H1 (cell line): ENCODE data around the gene EMC6. TPM values are rescaled to one million over a fixed set of nuclear protein-coding genes. Genes with fewer than 3 reads are reported as not detected.

Experiments used
- CTCF ChIA-PET: fragments of 300-600 bp; sonication (Branson Sonifier 250); formaldehyde crosslinking; loops from one replicate; lab custom pipeline; 2021; ENCODE audit not compliant: partially characterized antibody; lab: Charles Lee
- POLR2A ChIA-PET: fragments of 300-600 bp; sonication (Branson Sonifier 250); formaldehyde crosslinking; loops from one replicate; lab custom pipeline; 2021; ENCODE audit warnings: inconsistent platforms; ENCODE audit not compliant: partially characterized antibody; lab: Charles Lee
- DNase-seq, 2 experiments: peaks; one replicate each; pipeline versions ENCODE4 v3.0.0 to v3.0.0-alpha.2; 2010 to 2022; ENCODE audit warnings: low spot score in 2 of 2, low read depth in 1 of 2, mixed read lengths in 1 of 2
- FAIRE-seq: peaks from 2 replicates; lab custom pipeline; 2011; peaks lifted over from hg19 to GRCh38; lab: Jason Lieb, UNC
- H2AFZ ChIP-seq: 2 replicates; pipeline ENCODE4 v1.8.1; 2012; ENCODE audit warnings: low read length, inconsistent platforms
- H2AK5ac ChIP-seq: 2 replicates; pipeline ENCODE4 v1.6.1; 2013; ENCODE audit warnings: low read depth, low read length
- H2BK120ac ChIP-seq: replicated peaks from 2 replicates; pipeline ENCODE3; 2013; ENCODE audit warnings: low read depth, low read length, inconsistent platforms
- H2BK12ac ChIP-seq: 2 replicates; pipeline ENCODE4 v1.6.1; 2013; ENCODE audit warnings: low read depth, low read length
- H2BK15ac ChIP-seq: 2 replicates; pipeline ENCODE4 v1.6.1; 2013; ENCODE audit warnings: low read length
- H2BK20ac ChIP-seq: 2 replicates; pipeline ENCODE4 v1.6.1; 2013; ENCODE audit warnings: low read length
- H2BK5ac ChIP-seq: 2 replicates; pipeline ENCODE4 v1.6.1; 2013; ENCODE audit warnings: low read depth, low read length
- H3K14ac ChIP-seq: 2 replicates; pipeline ENCODE4 v1.6.1; 2013; ENCODE audit warnings: inconsistent platforms; ENCODE audit not compliant: insufficient read length
- H3K18ac ChIP-seq: 2 replicates; pipeline ENCODE4 v1.6.1; 2013; ENCODE audit warnings: low read length; ENCODE audit errors: extremely low read depth
- H3K23ac ChIP-seq: 2 replicates; pipeline ENCODE4 v1.6.1; 2013; ENCODE audit warnings: inconsistent platforms; ENCODE audit not compliant: insufficient read length
- H3K23me2 ChIP-seq: 2 replicates; pipeline ENCODE4 v1.6.1; 2013; ENCODE audit warnings: low read depth, low read length
- H3K27ac ChIP-seq: 2 replicates; pipeline ENCODE4 v1.6.1; 2011; ENCODE audit warnings: low read depth, low read length, inconsistent platforms
- H3K27me3 ChIP-seq, 4 experiments: replicated peaks in 1 of 4; 1 replicate in 1 of 4; 2 replicates in 3 of 4; pipeline versions ENCODE4 v1.6.1 to v1.8.1; 2011 to 2013; ENCODE audit warnings: low read length in 3 of 4, mild to moderate bottlenecking in 3 of 4, inconsistent platforms in 2 of 4, mixed read lengths in 2 of 4, moderate library complexity in 1 of 4; ENCODE audit not compliant: control insufficient read depth in 3 of 4, insufficient read depth in 3 of 4; ENCODE audit errors: extremely low read depth in 1 of 4
- H3K36me3 ChIP-seq, 4 experiments: 2 replicates each; pipeline versions ENCODE4 v1.6.1 to v1.8.1; 2011 to 2013; ENCODE audit warnings: mild to moderate bottlenecking in 4 of 4, low read length in 3 of 4, moderate library complexity in 2 of 4, control low read depth in 1 of 4, inconsistent platforms in 1 of 4; ENCODE audit not compliant: insufficient read depth in 4 of 4, control insufficient read depth in 2 of 4
- H3K4ac ChIP-seq: replicated peaks from 2 replicates; pipeline ENCODE3; 2013; ENCODE audit warnings: low read length, low read depth, mixed read lengths, inconsistent platforms; ENCODE audit not compliant: insufficient read length
- H3K4me1 ChIP-seq, 4 experiments: replicated peaks in 1 of 4; 1 replicate in 1 of 4; 2 replicates in 3 of 4; pipeline versions ENCODE4 v1.6.1 to v1.8.1; 2011 to 2013; ENCODE audit warnings: low read length in 3 of 4, inconsistent platforms in 2 of 4, mixed read lengths in 1 of 4; ENCODE audit not compliant: insufficient read depth in 4 of 4, control insufficient read depth in 3 of 4
- H3K4me2 ChIP-seq, 2 experiments: 2 replicates each; pipeline versions ENCODE4 v1.6.1 to v1.8.1; 2011 to 2013; ENCODE audit warnings: low read depth in 2 of 2, low read length in 2 of 2, control low read depth in 1 of 2, inconsistent platforms in 1 of 2, mild to moderate bottlenecking in 1 of 2; ENCODE audit not compliant: insufficient read depth in 1 of 2
- H3K4me3 ChIP-seq, 4 experiments: fragments of 200-600, 300-600 bp in 1 of 4; sonication (generic), shearing (Covaris generic), sonication (Bioruptor Twin) in 1 of 4; 2 replicates each; pipeline versions ENCODE4 v1.5.1 to v1.8.1; 2011 to 2016; ENCODE audit warnings: low read length in 4 of 4, low read depth in 3 of 4, control low read depth in 2 of 4, inconsistent platforms in 2 of 4, mild to moderate bottlenecking in 2 of 4, mixed read lengths in 1 of 4, moderate library complexity in 1 of 4; ENCODE audit not compliant: insufficient read depth in 2 of 4; ENCODE audit errors: extremely low read depth in 1 of 4
- H3K56ac ChIP-seq: replicated peaks from 2 replicates; pipeline ENCODE3; 2013; ENCODE audit warnings: low read depth, mild to moderate bottlenecking, mixed read lengths, low read length, inconsistent platforms; ENCODE audit not compliant: insufficient read length
- H3K79me1 ChIP-seq: 2 replicates; pipeline ENCODE4 v1.6.1; 2013; ENCODE audit warnings: low read depth, low read length, control low read depth
- H3K79me2 ChIP-seq, 2 experiments: 2 replicates each; pipeline versions ENCODE4 v1.6.1 to v1.8.1; 2012 to 2013; ENCODE audit warnings: low read length in 2 of 2, mild to moderate bottlenecking in 2 of 2, inconsistent platforms in 1 of 2; ENCODE audit not compliant: insufficient read depth in 2 of 2, control insufficient read depth in 1 of 2
- H3K9ac ChIP-seq, 4 experiments: replicated peaks in 1 of 4; 1 replicate in 1 of 4; 2 replicates in 3 of 4; pipeline versions ENCODE4 v1.6.1 to v1.8.1; 2011 to 2013; ENCODE audit warnings: low read depth in 3 of 4, low read length in 3 of 4, control low read depth in 2 of 4, mild to moderate bottlenecking in 2 of 4, moderate library complexity in 2 of 4, inconsistent platforms in 1 of 4; ENCODE audit errors: extremely low read depth in 1 of 4
- H3K9me3 ChIP-seq, 2 experiments: 2 replicates each; pipeline versions ENCODE4 v1.6.1 to v1.8.1; 2012 to 2013; ENCODE audit warnings: mild to moderate bottlenecking in 2 of 2, moderate library complexity in 2 of 2, control low read depth in 1 of 2, inconsistent platforms in 1 of 2, low read depth in 1 of 2, low read length in 1 of 2, mixed read lengths in 1 of 2; ENCODE audit not compliant: insufficient read depth in 2 of 2
- H4K20me1 ChIP-seq, 2 experiments: replicated peaks in 1 of 2; 2 replicates each; pipeline versions ENCODE3 to v1.8.1; 2011 to 2013; ENCODE audit warnings: inconsistent platforms in 2 of 2, low read length in 2 of 2, mild to moderate bottlenecking in 1 of 2; ENCODE audit not compliant: insufficient read depth in 2 of 2, control insufficient read depth in 1 of 2
- H4K5ac ChIP-seq: 2 replicates; pipeline ENCODE4 v1.6.1; 2013; ENCODE audit warnings: low read length, low read depth, mixed read lengths, inconsistent platforms; ENCODE audit not compliant: insufficient read length
- H4K8ac ChIP-seq: 2 replicates; pipeline ENCODE4 v1.8.0; 2013; ENCODE audit warnings: mild to moderate bottlenecking, moderate library complexity, low read length, inconsistent platforms; ENCODE audit not compliant: insufficient read depth; ENCODE audit errors: extremely low read depth
- H4K91ac ChIP-seq: replicated peaks from 2 replicates; pipeline ENCODE3; 2013; ENCODE audit warnings: low read length, mixed read lengths, inconsistent platforms; ENCODE audit not compliant: insufficient read length
- CEBPB ChIP-seq: IDR thresholded peaks from 2 replicates; pipeline ENCODE4 v1.6.1; 2012; ENCODE audit warnings: low read depth, low read length
- EZH2 ChIP-seq: fragments of 200-600 bp; sonication (generic); IDR thresholded peaks from 2 replicates; pipeline ENCODE4 v1.7.1; 2012; ENCODE audit warnings: low read depth, mild to moderate bottlenecking, moderate library complexity, low read length, inconsistent platforms; ENCODE audit not compliant: severe bottlenecking
- HDAC2 ChIP-seq, 2 experiments: fragments of 300-600 bp in 1 of 2; sonication (generic) in 1 of 2; IDR thresholded peaks; 2 replicates each; pipeline ENCODE4 v1.6.1; 2011 to 2012; ENCODE audit warnings: low read depth in 2 of 2, low read length in 2 of 2, mild to moderate bottlenecking in 2 of 2, moderate library complexity in 2 of 2, borderline replicate concordance in 1 of 2, inconsistent platforms in 1 of 2
- NRF1 ChIP-seq: IDR thresholded peaks from 2 replicates; pipeline ENCODE4 v1.6.1; 2011; ENCODE audit warnings: mild to moderate bottlenecking, low read depth, low read length, improper control_type of control experiment
- POU5F1 ChIP-seq: IDR thresholded peaks from 2 replicates; pipeline ENCODE4 v1.6.1; 2011; ENCODE audit warnings: low read depth, mild to moderate bottlenecking, low read length, moderate library complexity
- RAD21 ChIP-seq, 2 experiments: IDR thresholded peaks in 1 of 2; conservative IDR thresholded peaks in 1 of 2; 2 replicates each; pipeline ENCODE4 v1.6.1; 2011; ENCODE audit warnings: low read depth in 2 of 2, low read length in 2 of 2, improper control_type of control experiment in 1 of 2, inconsistent platforms in 1 of 2, mild to moderate bottlenecking in 1 of 2, moderate library complexity in 1 of 2
- RFX5 ChIP-seq: IDR thresholded peaks from 2 replicates; pipeline ENCODE4 v1.6.1; 2011; ENCODE audit warnings: low read depth, low read length, improper control_type of control experiment, borderline replicate concordance
- ZNF274 ChIP-seq: IDR thresholded peaks from 2 replicates; pipeline ENCODE4 v1.7.0; 2012; ENCODE audit warnings: low read length, borderline replicate concordance; ENCODE audit errors: extremely low read depth
- WGBS, 2 experiments: shearing (Covaris generic) in 1 of 2; methylation state at CpG; one replicate each; pipeline versions ENCODE4 v1.1.6 to v1.1.7; 2013 to 2015; ENCODE audit warnings: low lambda C conversion rate in 2 of 2, mixed read lengths in 2 of 2, inconsistent platforms in 1 of 2, low coverage in 1 of 2, missing lambda C conversion rate in 1 of 2; ENCODE audit not compliant: insufficient replicate concordance in 2 of 2, insufficient coverage in 1 of 2, insufficient read length in 1 of 2; ENCODE audit errors: extremely low coverage in 1 of 2, missing lambda C conversion rate in 1 of 2; 5-methylcytosine and 5-hydroxymethylcytosine counted together
- polyA plus RNA-seq, 7 experiments: library from polyadenylated mRNA; depleted of rRNA in 3 of 7; stranded (reverse) in 5 of 7; unstranded in 2 of 7; fragments of >200 nt in 5 of 7; fragments of 200-250 nt in 2 of 7; gene quantifications; 1 replicate in 5 of 7; 2 replicates in 1 of 7; 4 replicates in 1 of 7; pipeline versions ENCODE4 v1.2.1 to v1.2.3, GENCODE V29; 2011 to 2013; ENCODE audit warnings: missing spikeins in 2 of 7, mixed read lengths in 2 of 7
- total RNA-seq: library from RNA; stranded (reverse); fragmentation: NEBNext Ultra II Directional; extraction: Animal tissue kit (Norgen Biotek cat#: 25700); gene quantifications from 2 replicates; pipeline ENCODE4 v1.2.1, GENCODE V29; 2021
- TF ChIP-seq, protein P1 (sequence below): IDR thresholded peaks from 2 replicates; pipeline ENCODE4 v1.6.1; 2011; ENCODE audit warnings: low read depth, mild to moderate bottlenecking, low read length; ENCODE audit not compliant: insufficient read depth
- TF ChIP-seq, protein P2 (sequence below): IDR thresholded peaks from 2 replicates; pipeline ENCODE4 v1.6.1; 2012; ENCODE audit warnings: inconsistent platforms
- TF ChIP-seq, protein P3 (sequence below): IDR thresholded peaks from 2 replicates; pipeline ENCODE4 v1.6.1; 2012; ENCODE audit warnings: inconsistent platforms

Gene EMC6
- total and polyA plus RNA-seq, 2 of the 8 experiments (the other 6 are each of a cell fraction or from before 2014, with no cell fraction given) = 81.5 to 193 TPM

DNA sequence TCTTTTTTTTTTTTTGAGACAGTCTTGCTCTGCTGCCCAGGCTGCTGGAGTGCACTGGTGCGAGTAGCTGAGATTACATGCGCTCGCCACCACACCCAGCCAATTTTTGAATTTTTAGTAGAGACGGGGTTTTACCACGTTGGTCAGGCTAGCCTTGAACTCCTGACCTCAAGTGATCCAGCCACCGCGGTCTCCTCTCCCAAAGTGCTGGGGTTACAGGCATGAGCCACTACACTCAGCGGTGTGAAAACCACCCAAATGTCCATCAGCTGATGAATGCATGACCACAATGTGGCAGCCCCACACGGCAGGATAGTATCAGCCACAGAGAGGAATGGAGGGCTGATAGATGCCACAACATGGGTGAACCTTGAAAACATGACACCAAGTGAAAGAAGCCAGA lies 25.2 kb downstream of the EMC6 start:
- no peak overlapping the region for H3K56ac ChIP-seq
- H2BK120ac ChIP-seq = no peak overlapping the region
- no peaks in the 10 kb centered on the region for H3K79me2 ChIP-seq
- peaks cover 9% of the 10 kb centered on the region; the same call in 1 of the 2 replicates for H3K23me2 ChIP-seq
- H3K4me1 ChIP-seq = peaks cover 0 to 14% (median 8%) of the 10 kb centered on the region in 4 experiments; a peak in 5 of 7 replicates
- H2BK12ac ChIP-seq = no peak overlapping the region
- H2AK5ac ChIP-seq = no peak overlapping the region
- H3K9me3 ChIP-seq = no peaks in the 10 kb centered on the region
- H3K18ac ChIP-seq = no peak overlapping the region
- H3K4me3 ChIP-seq = no peak overlapping the region
- no peak overlapping the region for H4K91ac ChIP-seq
- no peak overlapping the region for H2BK5ac ChIP-seq
- peaks cover 0 to 8% of the 10 kb centered on the region in 2 experiments for H4K20me1 ChIP-seq
- H3K27ac ChIP-seq = no peak overlapping the region
- ChIA-PET CTCF (interaction anchor here (0.9 to 3.0 kb wide), 4 partner anchors 11 to 55 kb away, joined by 3 to 20 read pairs (median 4); no protein-coding TSS in a partner anchor), POLR2A (interaction anchor here (2.9 to 3.1 kb wide), 2 partner anchors 27 to 30 kb away, joined by 10 to 13 read pairs; partner anchors contain the start of gene HASPIN)
- H2AFZ ChIP-seq = no peak overlapping the region
- H2BK20ac ChIP-seq = no peak overlapping the region
- no peak overlapping the region for H3K4me2 ChIP-seq
- no peaks in the 10 kb centered on the region for H3K36me3 ChIP-seq
- H4K5ac ChIP-seq = no peak overlapping the region
- H2BK15ac ChIP-seq = no peak overlapping the region
- FAIRE-seq (no peak), DNase-seq (no peak)
- H3K27me3 ChIP-seq = peaks cover 0 to 22% (median 13%) of the 10 kb centered on the region in 4 experiments; a peak in 6 of 7 replicates
- no peak overlapping the region for H3K4ac ChIP-seq
- H4K8ac ChIP-seq = no peak overlapping the region
- H3K79me1 ChIP-seq = no peaks in the 10 kb centered on the region
- 84% methylated on average over 8 of the region's 9 CpGs; no CpG with 5 or more reads in 1 of the 2 experiments for WGBS, 2 experiments
- no peak overlapping the region for H3K14ac ChIP-seq
- no peak overlapping the region for H3K9ac ChIP-seq
- H3K23ac ChIP-seq = no peak overlapping the region
- TF ChIP-seq ZNF274 = no peak
- TF ChIP-seq, protein P1, sequence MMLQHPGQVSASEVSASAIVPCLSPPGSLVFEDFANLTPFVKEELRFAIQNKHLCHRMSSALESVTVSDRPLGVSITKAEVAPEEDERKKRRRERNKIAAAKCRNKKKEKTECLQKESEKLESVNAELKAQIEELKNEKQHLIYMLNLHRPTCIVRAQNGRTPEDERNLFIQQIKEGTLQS = no peak
- TF ChIP-seq EZH2 = no peak
- TF ChIP-seq HDAC2 (IDR thresholded peaks at IDR 0.05; ENCODE audit: borderline replicate concordance in 1 of 2, low read depth in 2 of 2, low read length in 2 of 2) = no peak
- TF ChIP-seq RAD21 (IDR thresholded peaks at IDR 0.05 in 1 of 2, conservative IDR thresholded peaks at IDR 0.05 in 1 of 2; ENCODE audit: low read depth in 2 of 2, low read length in 2 of 2) = no peak
- no peak for TF ChIP-seq RFX5
- TF ChIP-seq CEBPB = no peak
- TF ChIP-seq, protein P2, sequence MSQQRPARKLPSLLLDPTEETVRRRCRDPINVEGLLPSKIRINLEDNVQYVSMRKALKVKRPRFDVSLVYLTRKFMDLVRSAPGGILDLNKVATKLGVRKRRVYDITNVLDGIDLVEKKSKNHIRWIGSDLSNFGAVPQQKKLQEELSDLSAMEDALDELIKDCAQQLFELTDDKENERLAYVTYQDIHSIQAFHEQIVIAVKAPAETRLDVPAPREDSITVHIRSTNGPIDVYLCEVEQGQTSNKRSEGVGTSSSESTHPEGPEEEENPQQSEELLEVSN = no peak
- no peak for TF ChIP-seq NRF1
- TF ChIP-seq POU5F1 = no peak
- TF ChIP-seq, protein P3, sequence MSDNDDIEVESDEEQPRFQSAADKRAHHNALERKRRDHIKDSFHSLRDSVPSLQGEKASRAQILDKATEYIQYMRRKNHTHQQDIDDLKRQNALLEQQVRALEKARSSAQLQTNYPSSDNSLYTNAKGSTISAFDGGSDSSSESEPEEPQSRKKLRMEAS = no peak
